GM23248 (cell line): ENCODE data around the gene SERPINB4. TPM values are rescaled to one million over a fixed set of nuclear protein-coding genes. Genes with fewer than 3 reads are reported as not detected.

ENCODE experiments used
- DNase-seq: peaks from one replicate; pipeline ENCODE4 v3.0.0-alpha.2; 2015
- H2AFZ ChIP-seq: fragments of 200-600 bp; sonication (generic); 2 replicates; pipeline ENCODE4 v1.6.1; 2016; ENCODE audit warnings: antibody characterized with exemption
- H3F3A ChIP-seq: fragments of 200-600 bp; sonication (generic); 2 replicates; pipeline ENCODE4 v1.6.1; 2016; ENCODE audit warnings: mild to moderate bottlenecking, antibody characterized with exemption, mixed run types; ENCODE audit not compliant: insufficient read depth
- H3K27ac ChIP-seq: fragments of 200-600 bp; sonication (generic); 2 replicates; pipeline ENCODE4 v1.5.1; 2016; ENCODE audit warnings: mild to moderate bottlenecking
- H3K27me3 ChIP-seq: fragments of 200-600 bp; sonication (generic); replicated peaks from 2 replicates; pipeline ENCODE4 v1.6.1; 2016; ENCODE audit warnings: mild to moderate bottlenecking; ENCODE audit not compliant: insufficient read depth
- H3K36me3 ChIP-seq: fragments of 200-600 bp; sonication (generic); 2 replicates; pipeline ENCODE4 v1.6.1; 2016; ENCODE audit warnings: low read depth, mild to moderate bottlenecking
- H3K4me1 ChIP-seq: fragments of 200-600 bp; sonication (generic); 2 replicates; pipeline ENCODE4 v1.6.1; 2016; ENCODE audit warnings: mild to moderate bottlenecking; ENCODE audit not compliant: insufficient read depth
- H3K4me2 ChIP-seq: fragments of 200-600 bp; sonication (generic); one replicate; pipeline ENCODE4 v1.6.1; 2016; ENCODE audit warnings: mild to moderate bottlenecking; ENCODE audit not compliant: unreplicated experiment
- H3K4me3 ChIP-seq: fragments of 200-600 bp; sonication (generic); 2 replicates; pipeline ENCODE4 v1.5.1; 2016; ENCODE audit warnings: mild to moderate bottlenecking
- H3K79me2 ChIP-seq: fragments of 200-600 bp; sonication (generic); 2 replicates; pipeline ENCODE4 v1.6.1; 2016; ENCODE audit warnings: mild to moderate bottlenecking; ENCODE audit not compliant: insufficient read depth
- H3K9ac ChIP-seq: fragments of 200-600 bp; sonication (generic); 2 replicates; pipeline ENCODE4 v1.6.1; 2016; ENCODE audit warnings: mild to moderate bottlenecking
- H3K9me2 ChIP-seq: fragments of 200-600 bp; sonication (generic); 2 replicates; pipeline ENCODE4 v1.6.1; 2016; ENCODE audit warnings: mixed run types, mild to moderate bottlenecking, moderate library complexity; ENCODE audit not compliant: insufficient read depth
- H3K9me3 ChIP-seq: fragments of 200-600 bp; sonication (generic); one replicate; pipeline ENCODE4 v1.6.1; 2017; ENCODE audit warnings: low read depth
- H4K20me1 ChIP-seq: fragments of 200-600 bp; sonication (generic); 2 replicates; pipeline ENCODE4 v1.6.0; 2016; ENCODE audit not compliant: insufficient read depth
- EZH2 ChIP-seq: fragments of 200-600 bp; sonication (generic); IDR thresholded peaks from 2 replicates; pipeline ENCODE4 v1.6.1; 2018; ENCODE audit warnings: antibody characterized with exemption, mild to moderate bottlenecking; ENCODE audit not compliant: insufficient read depth, poor library complexity, severe bottlenecking
- EZH2phosphoT487 ChIP-seq: fragments of 200-600 bp; sonication (generic); IDR thresholded peaks from 2 replicates; pipeline ENCODE4 v1.6.1; 2018; ENCODE audit warnings: antibody characterized with exemption, moderate library complexity, mild to moderate bottlenecking, low read depth; ENCODE audit not compliant: insufficient read depth
- WGBS, 2 experiments: methylation state at CpG; one replicate each; pipeline ENCODE4 v1.1.6; 2015 to 2017; ENCODE audit warnings: low lambda C conversion rate in 2 of 2, low coverage in 1 of 2; ENCODE audit errors: missing lambda C conversion rate in 2 of 2; 5-methylcytosine and 5-hydroxymethylcytosine counted together
- in situ Hi-C: fragments of 300-500 bp; cut with MboI; formaldehyde crosslinking; loops from 2 replicates; pipeline ENCODE4 v1.15.0; 2020
- polyA plus RNA-seq: library from polyadenylated mRNA; unstranded; fragments of >200 nt; fragmentation: Nextera tagmentation; extraction: Ambion mirVana; gene quantifications from 2 replicates; pipeline ENCODE4 v1.2.1, GENCODE V29; 2016
- total RNA-seq: library from RNA; depleted of rRNA; stranded (reverse); fragments of >200 nt; shearing (Covaris generic); gene quantifications from 2 replicates; pipeline ENCODE4 v1.2.3, GENCODE V29; 2014; rRNA removed

The SERPINB4 gene
- total and polyA plus RNA-seq, 2 experiments from 2014 or later: not detected

DNA sequence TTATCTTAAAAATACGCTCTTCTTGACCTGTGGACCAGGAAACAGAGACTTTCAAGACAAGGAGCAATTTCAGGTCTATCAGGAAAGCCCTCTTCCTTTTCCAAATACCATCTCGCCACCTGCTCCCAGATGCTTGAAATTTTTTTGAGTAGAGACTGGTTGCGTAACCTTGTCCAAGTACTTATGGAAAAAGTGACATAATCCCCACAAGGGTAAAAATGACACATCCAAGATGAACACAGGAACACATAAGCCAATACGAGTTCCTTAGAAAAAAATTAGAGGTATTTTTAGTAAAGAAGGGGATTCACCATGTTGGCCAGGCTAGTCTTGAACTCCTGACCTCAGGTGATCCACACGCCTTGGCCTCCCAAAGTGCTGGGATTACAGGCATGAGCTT is 55.1 kb downstream of the SERPINB4 start:
- TF ChIP-seq EZH2phosphoT487: no peak
- TF ChIP-seq EZH2: no peak
- Histone ChIP-seq H3K9me2 (no peaks in the 10 kb centered on the region), H3K4me3 (no peak overlapping the region), H3K9ac (no peak overlapping the region), H3K4me2 (no peak overlapping the region), H3K27me3 (no peaks in the 10 kb centered on the region), H4K20me1 (no peaks in the 10 kb centered on the region), H3K9me3 (no peaks in the 10 kb centered on the region), H2AFZ (no peak overlapping the region), H3K27ac (no peak overlapping the region), H3F3A (peaks cover 11% of the 10 kb centered on the region; the same call in 1 of the 2 replicates), H3K79me2 (no peaks in the 10 kb centered on the region), H3K4me1 (peaks cover 25% of the 10 kb centered on the region), H3K36me3 (no peaks in the 10 kb centered on the region)
- peak; percentile 32 for DNase-seq
- in situ Hi-C loops: loop anchor here (25.0 kb wide), 2 partner anchors 148 to 248 kb away; no protein-coding TSS in a partner anchor
- WGBS, 2 experiments: 78 to 80% methylated on average over 5 of the region's 5 CpGs

Other genes starting within 250 kb of the SERPINB4 start
- 42.4 and 45.5 TPM in 2 replicates for gene VPS4B, start 221.8 kb downstream of the SERPINB4 start, total RNA-seq
- gene VPS4B, start 221.8 kb downstream of the SERPINB4 start, polyA plus RNA-seq: 43.3 and 49.2 TPM in 2 replicates
- gene SERPINB5, start 167.3 kb downstream of the SERPINB4 start, total RNA-seq: not detected in 2 replicates
- gene SERPINB5, start 167.3 kb downstream of the SERPINB4 start, polyA plus RNA-seq: not detected in 2 replicates
- not detected in 2 replicates for gene SERPINB12, start 101.9 kb downstream of the SERPINB4 start, total RNA-seq
- gene SERPINB12, start 101.9 kb downstream of the SERPINB4 start, polyA plus RNA-seq: not detected in 2 replicates
- not detected in 2 replicates for gene SERPINB13, start 56.9 kb downstream of the SERPINB4 start, total RNA-seq
- not detected in 2 replicates for gene SERPINB13, start 56.9 kb downstream of the SERPINB4 start, polyA plus RNA-seq
- gene SERPINB3, start 17.6 kb upstream of the SERPINB4 start, total RNA-seq: not detected in 2 replicates
- gene SERPINB3, start 17.6 kb upstream of the SERPINB4 start, polyA plus RNA-seq: 0.24 TPM in 1 of 2 replicates, not detected in the other
- not detected in 2 replicates for gene SERPINB11, start 58.7 kb upstream of the SERPINB4 start, total RNA-seq
- gene SERPINB11, start 58.7 kb upstream of the SERPINB4 start, polyA plus RNA-seq: not detected in 2 replicates
- 12.2 and 18.6 TPM in 2 replicates for gene SERPINB7, start 131.2 kb upstream of the SERPINB4 start, total RNA-seq
- gene SERPINB7, start 131.2 kb upstream of the SERPINB4 start, polyA plus RNA-seq: 12.5 and 13.8 TPM in 2 replicates
- gene SERPINB2, start 243.4 kb upstream of the SERPINB4 start, total RNA-seq: 6.1 and 13.0 TPM in 2 replicates
- gene SERPINB2, start 243.4 kb upstream of the SERPINB4 start, polyA plus RNA-seq: 10.6 and 10.7 TPM in 2 replicates